ENCODE measurements around the gene KLF17.

DNA sequence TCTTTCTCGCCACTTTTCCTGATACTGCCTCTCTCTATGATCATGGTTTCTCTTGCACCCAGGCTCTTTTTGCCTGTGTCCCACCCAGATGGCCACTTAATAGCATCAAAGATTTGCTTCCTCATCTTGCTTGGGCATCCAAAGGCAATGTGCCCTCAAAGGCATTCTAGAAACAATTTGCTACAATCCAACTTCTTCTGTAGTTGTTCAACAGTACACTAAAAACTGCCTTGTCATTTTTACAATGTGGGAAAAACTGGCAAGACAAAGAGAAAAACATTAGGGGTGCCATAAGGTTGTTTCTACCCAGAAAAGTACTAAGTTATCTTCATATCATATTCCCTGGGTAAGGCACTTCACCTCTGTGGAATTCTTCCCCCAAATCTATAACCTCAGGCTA lies 39.3 kb downstream of the KLF17 start:
- no peak for TF ChIP-seq CTCF (IDR thresholded peaks at IDR 0.05)
- no peak for TF ChIP-seq EZH2 (IDR thresholded peaks at IDR 0.05)
